ENCODE data around the gene NDUFV2.

- TF ChIP-seq, protein P1, sequence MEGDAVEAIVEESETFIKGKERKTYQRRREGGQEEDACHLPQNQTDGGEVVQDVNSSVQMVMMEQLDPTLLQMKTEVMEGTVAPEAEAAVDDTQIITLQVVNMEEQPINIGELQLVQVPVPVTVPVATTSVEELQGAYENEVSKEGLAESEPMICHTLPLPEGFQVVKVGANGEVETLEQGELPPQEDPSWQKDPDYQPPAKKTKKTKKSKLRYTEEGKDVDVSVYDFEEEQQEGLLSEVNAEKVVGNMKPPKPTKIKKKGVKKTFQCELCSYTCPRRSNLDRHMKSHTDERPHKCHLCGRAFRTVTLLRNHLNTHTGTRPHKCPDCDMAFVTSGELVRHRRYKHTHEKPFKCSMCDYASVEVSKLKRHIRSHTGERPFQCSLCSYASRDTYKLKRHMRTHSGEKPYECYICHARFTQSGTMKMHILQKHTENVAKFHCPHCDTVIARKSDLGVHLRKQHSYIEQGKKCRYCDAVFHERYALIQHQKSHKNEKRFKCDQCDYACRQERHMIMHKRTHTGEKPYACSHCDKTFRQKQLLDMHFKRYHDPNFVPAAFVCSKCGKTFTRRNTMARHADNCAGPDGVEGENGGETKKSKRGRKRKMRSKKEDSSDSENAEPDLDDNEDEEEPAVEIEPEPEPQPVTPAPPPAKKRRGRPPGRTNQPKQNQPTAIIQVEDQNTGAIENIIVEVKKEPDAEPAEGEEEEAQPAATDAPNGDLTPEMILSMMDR (IDR thresholded peaks at IDR 0.05; ENCODE audit: insufficient read depth, low read length, poor library complexity, severe bottlenecking), result no peak
- TF ChIP-seq EZH2phosphoT487 (conservative IDR thresholded peaks at IDR 0.05; ENCODE audit: low read length), result no peak
These were observed 72.6 kb downstream of the NDUFV2 start for GRCh38 chr18:9175115-9175514.

Data from SU-DHL-6 (cell line).